Tibial nerve (tissue), 4 donors: ENCODE data around the gene EXD2. TPM values are rescaled to one million over a fixed set of nuclear protein-coding genes. Genes with fewer than 3 reads are reported as not detected.

Experiments used
- DNase-seq, 2 donors: peaks; one replicate each; pipeline ENCODE4 v3.0.0-alpha.2; 2019; ENCODE audit warnings: low spot score in 2 of 2
- H3K27ac ChIP-seq, 4 donors: fragments of 200-600 bp; sonication (generic) in 3 of 4; one replicate each; pipeline ENCODE4 v1.5.1; 2017 to 2019; ENCODE audit warnings: mild to moderate bottlenecking in 1 of 4
- H3K27me3 ChIP-seq, 2 donors: fragments of 200-600 bp; sonication (generic) in 1 of 2; one replicate each; pipeline versions ENCODE4 v1.5.1 to v1.6.0; 2017 to 2019
- H3K36me3 ChIP-seq, 3 donors: fragments of 200-600 bp; sonication (generic); one replicate each; pipeline ENCODE4 v1.5.1; 2018 to 2019
- H3K4me1 ChIP-seq, 4 donors: fragments of 200-600 bp; sonication (generic) in 3 of 4; one replicate each; pipeline ENCODE4 v1.5.1; 2017 to 2019
- H3K4me3 ChIP-seq, 4 donors: fragments of 200-600 bp; sonication (generic) in 3 of 4; one replicate each; pipeline ENCODE4 v1.5.1; 2017 to 2019; ENCODE audit warnings: mild to moderate bottlenecking in 1 of 4, moderate library complexity in 1 of 4
- H3K9me3 ChIP-seq, 4 donors: fragments of 200-600 bp; sonication (generic) in 3 of 4; one replicate each; pipeline ENCODE4 v1.5.1; 2017 to 2019
- EP300 ChIP-seq, 2 donors: sonication (generic); formaldehyde crosslinking; IDR thresholded peaks; one replicate each; pipeline ENCODE4 v1.6.1; 2017; ENCODE audit warnings: antibody characterized with exemption in 2 of 2, mild to moderate bottlenecking in 1 of 2
- POLR2A ChIP-seq, 2 donors: fragments of 450-650 bp; IDR thresholded peaks; one replicate each; pipeline ENCODE4 v1.6.1; 2017; ENCODE audit warnings: antibody characterized with exemption in 2 of 2, mild to moderate bottlenecking in 2 of 2, moderate library complexity in 2 of 2
- WGBS, 2 donors: methylation state at CpG; one replicate each; pipeline ENCODE4 v1.1.5; 2018; 5-methylcytosine and 5-hydroxymethylcytosine counted together
- total RNA-seq, 4 donors: library from RNA; depleted of rRNA; stranded (reverse); fragments of >200 nt; gene quantifications; one replicate each; pipeline ENCODE4 v1.1.0, GENCODE V29; 2016
- TF ChIP-seq, protein P1 (sequence below), 5 experiments: fragments of 200-600 bp in 3 of 5; fragments of 450-650 bp in 2 of 5; sonication (generic) in 3 of 5; IDR thresholded peaks; one replicate each; pipeline ENCODE4 v1.5.1; 2016 to 2019; ENCODE audit warnings: antibody characterized with exemption in 5 of 5, mild to moderate bottlenecking in 3 of 5, moderate library complexity in 2 of 5

The EXD2 gene
- total RNA-seq, 4 donors from 2014 or later, result 17.4 to 24.7 (median 20.9) TPM

GRCh38 chr14:69259168-69259526 lies 67.8 kb downstream of the EXD2 start:
- WGBS, 2 donors, result 23 to 27% methylated on average over 14 of the region's 14 CpGs
- no peaks in the 10 kb centered on the region for H3K36me3 ChIP-seq
- no peaks in the 10 kb centered on the region for H3K9me3 ChIP-seq
- peaks cover 0 to 42% (median 13%) of the 10 kb centered on the region in 4 donors for H3K4me1 ChIP-seq
- no peak for DNase-seq
- peaks cover 0 to 54% of the 10 kb centered on the region in 2 donors for H3K27me3 ChIP-seq
- TF ChIP-seq, protein P1, sequence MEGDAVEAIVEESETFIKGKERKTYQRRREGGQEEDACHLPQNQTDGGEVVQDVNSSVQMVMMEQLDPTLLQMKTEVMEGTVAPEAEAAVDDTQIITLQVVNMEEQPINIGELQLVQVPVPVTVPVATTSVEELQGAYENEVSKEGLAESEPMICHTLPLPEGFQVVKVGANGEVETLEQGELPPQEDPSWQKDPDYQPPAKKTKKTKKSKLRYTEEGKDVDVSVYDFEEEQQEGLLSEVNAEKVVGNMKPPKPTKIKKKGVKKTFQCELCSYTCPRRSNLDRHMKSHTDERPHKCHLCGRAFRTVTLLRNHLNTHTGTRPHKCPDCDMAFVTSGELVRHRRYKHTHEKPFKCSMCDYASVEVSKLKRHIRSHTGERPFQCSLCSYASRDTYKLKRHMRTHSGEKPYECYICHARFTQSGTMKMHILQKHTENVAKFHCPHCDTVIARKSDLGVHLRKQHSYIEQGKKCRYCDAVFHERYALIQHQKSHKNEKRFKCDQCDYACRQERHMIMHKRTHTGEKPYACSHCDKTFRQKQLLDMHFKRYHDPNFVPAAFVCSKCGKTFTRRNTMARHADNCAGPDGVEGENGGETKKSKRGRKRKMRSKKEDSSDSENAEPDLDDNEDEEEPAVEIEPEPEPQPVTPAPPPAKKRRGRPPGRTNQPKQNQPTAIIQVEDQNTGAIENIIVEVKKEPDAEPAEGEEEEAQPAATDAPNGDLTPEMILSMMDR (IDR thresholded peaks at IDR 0.05), result no peak
- no peak for TF ChIP-seq POLR2A (IDR thresholded peaks at IDR 0.05)
- no peak for TF ChIP-seq EP300 (IDR thresholded peaks at IDR 0.05)
- no peak overlapping the region for H3K27ac ChIP-seq
- peak overlapping the region in 2 of 4 donors; percentile 55 to 61 for H3K4me3 ChIP-seq

- Histone ChIP-seq H3K9me3 (no peaks in the 10 kb centered on the region), H3K27ac (peak within 1 kb of the TSS in 3 of 4 donors; percentile 0 to 66 (median 66)), H3K36me3 (no peaks in the 10 kb centered on the region), H3K27me3 (peaks cover 0 to 54% of the 10 kb centered on the region in 2 donors), H3K4me3 (peak within 1 kb of the TSS; percentile 33 to 61 (median 50)), H3K4me1 (peaks cover 0 to 42% (median 13%) of the 10 kb centered on the region in 4 donors)
- DNase-seq, result no peak
- 1% methylated on average over 15 to 40 of the region's 74 CpGs for WGBS, 2 donors
- no peak for TF ChIP-seq EP300 (IDR thresholded peaks at IDR 0.05)
- TF ChIP-seq, protein P1 (IDR thresholded peaks at IDR 0.05), result peak in 1 of 5 experiments; percentile 30
Measured at GRCh38 chr14:69259527-69260189, 68.4 kb downstream of the EXD2 start, which contains the start of gene GALNT16. Gene GALNT16 (plus strand): TSS chr14:69260158. CDS start chr14:69260291, 133 bp downstream.

DNA sequence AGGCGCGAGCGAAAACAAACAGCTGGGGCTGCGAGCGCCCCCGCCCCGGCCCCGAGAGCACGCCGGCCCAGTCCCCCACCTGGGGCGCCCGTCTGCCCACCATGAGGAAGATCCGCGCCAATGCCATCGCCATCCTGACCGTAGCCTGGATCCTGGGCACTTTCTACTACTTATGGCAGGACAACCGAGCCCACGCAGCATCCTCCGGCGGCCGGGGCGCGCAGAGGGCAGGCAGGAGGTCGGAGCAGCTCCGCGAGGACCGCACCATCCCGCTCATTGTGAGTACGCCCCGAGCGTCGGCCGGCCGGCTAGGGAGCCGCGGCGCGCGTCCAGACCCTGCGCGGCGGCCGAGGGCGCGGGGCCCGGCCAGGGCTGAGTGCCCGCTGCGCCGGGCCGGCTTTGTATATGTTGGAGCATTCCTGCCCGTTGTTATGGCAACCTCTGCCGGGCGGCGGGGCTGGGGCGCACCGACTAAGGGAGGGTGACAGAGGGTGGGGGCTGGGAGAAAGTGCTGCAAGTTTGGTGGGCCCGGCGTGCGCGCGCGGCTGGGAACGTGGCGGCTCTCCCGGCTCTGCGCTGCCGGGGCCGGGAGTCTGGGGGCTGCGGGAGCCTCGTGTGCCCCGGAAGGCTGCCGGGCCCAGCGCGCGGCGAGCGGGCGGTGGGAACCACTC lies 69.0 kb downstream of the EXD2 start:
- Histone ChIP-seq H3K4me3 (peak overlapping the region; percentile 33 to 61 (median 50)), H3K36me3 (no peaks in the 10 kb centered on the region), H3K27me3 (peaks cover 0 to 54% of the 10 kb centered on the region in 2 donors), H3K27ac (peak overlapping the region in 3 of 4 donors; percentile 0 to 66 (median 66)), H3K9me3 (no peaks in the 10 kb centered on the region), H3K4me1 (peaks cover 0 to 42% (median 13%) of the 10 kb centered on the region in 4 donors)
- 1 to 2% methylated on average over 13 to 35 of the region's 78 CpGs for WGBS, 2 donors
- no peak for DNase-seq
- TF ChIP-seq EP300 (IDR thresholded peaks at IDR 0.05) (no peak), POLR2A (IDR thresholded peaks at IDR 0.05) (no peak)
- TF ChIP-seq, protein P1 (IDR thresholded peaks at IDR 0.05), result no peak

DNA sequence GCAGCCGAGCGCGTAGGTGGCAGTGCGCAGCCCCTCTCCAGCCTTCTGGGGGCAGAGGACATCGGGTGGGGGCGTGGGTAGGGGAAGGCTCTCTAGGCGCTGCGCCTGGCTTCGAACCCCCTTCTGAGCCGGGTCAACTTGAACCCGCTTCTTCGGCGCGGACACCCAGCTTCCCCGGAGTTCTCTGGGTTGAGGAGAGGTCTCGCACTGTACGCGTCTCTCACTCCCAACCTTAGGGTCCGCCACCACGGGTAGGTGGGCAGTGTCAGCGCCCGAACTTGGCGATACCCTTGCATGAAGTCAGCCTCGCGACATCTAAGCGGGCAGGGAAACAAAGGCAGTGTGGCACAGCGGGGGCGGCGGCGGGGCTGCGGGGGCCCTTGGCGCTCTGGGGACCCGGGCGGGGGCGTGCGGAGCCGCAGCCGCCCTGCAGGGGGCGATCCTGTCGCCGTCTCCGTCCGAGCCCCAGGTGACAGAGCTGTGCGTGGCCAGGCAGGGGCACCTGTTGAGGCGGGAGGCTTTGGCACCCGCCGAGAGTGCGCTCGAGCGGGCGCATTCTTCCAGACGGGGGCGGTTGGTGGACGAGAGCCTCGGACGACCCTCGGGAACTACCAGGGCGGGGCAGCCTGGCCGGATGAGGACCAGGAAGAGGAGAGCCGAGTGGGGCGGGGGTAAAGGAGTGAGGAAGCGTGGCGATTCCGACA lies 69.7 kb downstream of the EXD2 start:
- H3K27ac ChIP-seq, result peak overlapping the region in 3 of 4 donors; percentile 0 to 66 (median 66)
- TF ChIP-seq, protein P1 (IDR thresholded peaks at IDR 0.05), result peak; percentile 52 to 68 (median 63)
- no peak for TF ChIP-seq POLR2A (IDR thresholded peaks at IDR 0.05)
- no peaks in the 10 kb centered on the region for H3K36me3 ChIP-seq
- H3K4me1 ChIP-seq, result peaks cover 0 to 42% (median 13%) of the 10 kb centered on the region in 4 donors
- WGBS, 2 donors, result 1% methylated on average over 42 to 46 of the region's 64 CpGs
- peaks cover 0 to 54% of the 10 kb centered on the region in 2 donors for H3K27me3 ChIP-seq
- no peaks in the 10 kb centered on the region for H3K9me3 ChIP-seq
- peak overlapping the region; percentile 33 to 61 (median 46) for H3K4me3 ChIP-seq
- DNase-seq, result no peak
